Measurements from ENCODE around the gene DNM1.
"Not testable (repeated sequence)": the region's sequence is repeated elsewhere in the genome, so short reads cannot be mapped to it uniquely, and the experiment has no call there.

Gene DNM1

GRCh38 chr9:128253140-128253990 is 50.2 kb downstream of the DNM1 start:
- DNase-seq: no peak

- DNase-seq: no peak
These were observed 50.8 kb downstream of the DNM1 start for GRCh38 chr9:128253991-128254346.

- no peak for DNase-seq
These were observed 51.2 kb downstream of the DNM1 start for GRCh38 chr9:128254362-128254761.

DNA sequence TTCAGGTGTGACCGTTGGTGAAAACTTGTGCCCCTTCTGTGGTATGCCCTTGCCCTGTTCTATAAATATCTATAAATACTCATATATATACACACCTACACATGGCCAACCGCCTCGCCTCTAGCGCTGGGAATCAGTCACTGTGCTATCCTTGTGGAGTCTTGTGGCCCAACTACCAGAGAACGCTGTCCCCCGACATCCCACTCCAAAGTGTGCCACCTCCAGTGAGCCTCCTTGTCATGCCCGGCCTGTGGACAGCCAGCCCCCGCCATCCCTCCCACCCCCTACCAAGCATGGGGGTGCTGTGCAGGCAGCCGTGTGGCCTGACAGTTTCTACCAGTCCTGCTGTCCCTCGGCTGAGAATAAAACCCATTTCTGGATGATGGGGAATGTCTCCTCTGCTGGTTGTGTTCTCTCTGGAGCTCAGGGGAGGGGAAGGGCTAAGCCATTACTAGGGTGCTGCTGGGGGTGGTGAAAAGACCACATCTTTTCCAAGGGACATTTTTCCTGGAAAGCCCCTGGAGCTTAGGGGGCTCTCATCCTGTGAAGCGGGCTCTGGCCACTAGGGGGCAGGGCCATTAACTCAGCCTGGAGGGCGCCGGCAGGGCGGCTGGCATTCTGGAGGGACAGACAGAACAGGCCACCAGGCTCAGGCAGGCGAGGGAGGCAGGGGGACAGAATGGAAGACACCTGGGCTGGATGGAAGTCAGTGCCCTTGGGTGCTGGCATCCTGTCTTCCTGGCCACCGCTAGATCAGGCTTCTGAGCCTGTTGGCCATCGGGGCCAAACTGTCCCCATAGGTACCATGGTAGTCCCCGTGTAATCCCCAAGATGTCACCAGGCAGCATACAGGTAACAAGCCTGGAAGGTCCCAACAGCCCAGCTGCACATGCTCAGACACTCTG is 51.9 kb downstream of the DNM1 start:
- peak; percentile 53 for DNase-seq

DNA sequence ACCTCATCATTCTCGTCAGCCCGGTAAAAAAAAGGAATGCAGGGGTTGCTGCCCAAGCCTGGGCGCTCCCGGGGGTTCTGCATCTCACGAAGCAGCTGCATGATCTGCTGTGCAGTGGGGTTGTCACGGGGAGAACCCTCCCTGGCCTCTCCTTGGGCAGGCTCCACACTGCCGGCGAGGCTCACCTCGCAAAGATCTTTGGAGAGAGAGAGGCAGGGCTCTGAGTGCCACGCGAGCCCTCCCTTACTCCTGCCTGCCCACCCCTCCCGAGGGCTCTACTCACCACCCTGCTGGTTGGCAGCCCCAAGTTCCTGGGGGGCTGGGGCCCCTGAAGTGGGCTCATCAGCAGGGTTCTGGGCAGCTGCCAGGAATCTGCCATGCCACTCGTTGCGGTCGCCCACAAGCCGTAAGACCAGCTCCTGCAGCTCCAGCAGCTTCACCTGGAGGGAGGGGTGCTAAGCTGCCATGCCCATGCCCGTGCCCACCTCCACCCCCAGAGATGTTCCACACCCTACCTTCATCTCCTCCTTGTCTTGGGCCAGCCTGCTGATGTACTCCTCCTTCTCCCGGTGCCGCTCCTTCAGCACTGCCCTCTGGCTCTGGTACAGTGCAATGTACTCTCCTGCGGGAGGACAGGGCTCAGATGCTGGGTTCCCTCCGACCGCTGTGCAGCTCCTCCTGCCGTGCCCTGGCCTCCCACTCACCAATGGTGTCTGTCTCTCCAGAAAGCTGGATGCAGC is 54.1 kb downstream of the DNM1 start:
- DNase-seq: no peak

GRCh38 chr9:128257907-128258306 is 54.7 kb downstream of the DNM1 start:
- no peak for DNase-seq

GRCh38 chr9:128258326-128258725 is 55.1 kb downstream of the DNM1 start:
- DNase-seq: no peak

DNA sequence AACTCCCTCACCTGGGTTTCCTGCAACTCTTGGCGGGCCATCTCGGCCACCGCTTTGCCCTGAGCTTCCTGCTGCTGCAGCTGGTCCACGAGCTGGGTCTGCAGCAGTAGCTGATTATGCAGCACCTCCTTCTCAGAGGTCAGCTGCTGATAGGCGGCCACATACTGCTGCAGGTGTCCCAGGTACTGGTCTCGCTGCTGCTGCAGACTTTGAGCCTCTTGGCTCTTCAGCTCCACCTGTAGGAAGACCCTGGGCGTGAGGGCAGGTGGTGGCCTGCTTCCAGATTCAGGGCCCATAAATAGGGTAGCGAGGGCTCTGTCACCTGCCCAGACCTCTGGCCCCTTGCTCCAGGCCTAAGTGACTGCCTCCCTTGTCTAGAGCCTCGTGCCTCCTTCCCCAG is 56.0 kb downstream of the DNM1 start:
- DNase-seq: no peak

DNA sequence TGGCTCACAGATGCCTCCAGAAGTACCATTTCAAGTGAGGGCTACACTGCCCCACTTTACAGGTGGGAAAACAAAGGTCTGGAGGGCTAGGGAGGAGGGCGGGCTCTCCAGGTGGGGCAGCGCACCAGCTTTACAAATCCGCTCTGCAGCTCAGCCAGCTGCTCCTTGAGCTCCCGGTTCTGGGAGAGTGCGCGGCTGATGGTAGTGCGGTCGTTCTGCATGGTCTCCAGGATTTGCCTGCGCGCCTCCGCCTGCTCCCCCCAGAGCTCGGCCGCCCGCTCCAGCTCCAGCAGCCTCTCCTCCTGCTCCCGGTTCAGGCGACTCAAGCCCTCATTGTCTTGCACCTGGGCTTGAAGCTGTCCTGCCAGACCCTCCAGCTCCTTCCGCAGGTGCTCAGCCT is 57.2 kb downstream of the DNM1 start:
- DNase-seq: no peak

DNA sequence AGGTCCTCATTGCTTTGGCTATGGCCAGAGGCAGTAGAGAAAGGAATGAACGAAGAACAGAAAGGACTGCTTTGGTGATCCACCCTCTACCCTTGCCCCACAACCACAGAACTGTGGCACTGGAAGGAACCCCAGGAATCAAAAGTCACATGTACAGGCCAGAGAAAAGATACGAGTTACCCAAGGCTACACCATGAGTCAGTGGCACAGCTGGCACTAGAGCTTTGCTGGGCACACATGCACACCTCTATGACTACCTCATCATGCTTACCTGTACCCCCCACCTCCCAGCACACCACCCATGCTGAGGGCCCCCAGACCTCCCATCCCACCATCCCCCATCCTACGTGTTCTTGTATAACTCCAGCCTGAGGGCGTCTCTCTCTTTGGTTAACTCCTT is 59.5 kb downstream of the DNM1 start:
- DNase-seq: no peak

- DNase-seq: no peak
These were observed 62.2 kb downstream of the DNM1 start for GRCh38 chr9:128265348-128265847.

GRCh38 chr9:128266868-128267590 is 63.9 kb downstream of the DNM1 start:
- DNase-seq: no peak

- no peak for DNase-seq
These were observed 67.9 kb downstream of the DNM1 start for GRCh38 chr9:128271112-128271511.

GRCh38 chr9:128271512-128271911 is 68.3 kb downstream of the DNM1 start:
- DNase-seq: no peak

GRCh38 chr9:128274245-128274644 is 71.1 kb downstream of the DNM1 start:
- no peak for DNase-seq

- peak; percentile 35 for DNase-seq
These were observed 72.2 kb downstream of the DNM1 start, which contains the start of gene GOLGA2 for GRCh38 chr9:128275198-128276007. Gene GOLGA2, minus strand, starts transcription at chr9:128276007. Its CDS starts 31 bp downstream, at chr9:128275976.

- peak; percentile 100 for DNase-seq
These were observed 72.9 kb downstream of the DNM1 start, which contains the start of gene SWI5 for GRCh38 chr9:128276008-128276573. Gene SWI5, plus strand, starts transcription at chr9:128276276.

- DNase-seq: no peak
These were observed 73.5 kb downstream of the DNM1 start for GRCh38 chr9:128276574-128277270.

GRCh38 chr9:128279088-128280073 is 76.2 kb downstream of the DNM1 start:
- not testable (repeated sequence) for DNase-seq
